Kidney (tissue), 14 donors: Measurements from ENCODE around the gene TNFSF15. TPM values are rescaled to one million over a fixed set of nuclear protein-coding genes. Genes with fewer than 3 reads are reported as not detected.

Experiments used
- DNase-seq, 5 donors: peaks; one replicate each; pipeline ENCODE4 v3.0.0-alpha.2; 2013 to 2020
- FAIRE-seq: peaks from 2 replicates; lab custom pipeline; 2012; peaks lifted over from hg19 to GRCh38; lab: Jason Lieb, UNC
- H3K27ac ChIP-seq, 2 donors: one replicate each; pipeline ENCODE4 v1.7.0; 2013; ENCODE audit warnings: low read depth in 2 of 2, low read length in 2 of 2, inconsistent platforms in 1 of 2
- H3K27me3 ChIP-seq: one replicate; pipeline ENCODE4 v1.7.1; 2013; ENCODE audit warnings: low read length, inconsistent platforms; ENCODE audit not compliant: control insufficient read depth, insufficient read depth
- H3K36me3 ChIP-seq, 3 donors: one replicate each; pipeline versions ENCODE4 v1.7.0 to v1.7.1; 2013; ENCODE audit warnings: low read length in 3 of 3, control low read depth in 1 of 3, inconsistent platforms in 1 of 3; ENCODE audit not compliant: insufficient read depth in 3 of 3, control insufficient read depth in 2 of 3
- H3K4me1 ChIP-seq, 3 donors: one replicate each; pipeline versions ENCODE4 v1.7.0 to v1.7.1; 2013; ENCODE audit warnings: low read length in 3 of 3, inconsistent platforms in 1 of 3, low read depth in 1 of 3; ENCODE audit not compliant: control insufficient read depth in 2 of 3, insufficient read depth in 2 of 3
- H3K4me3 ChIP-seq, 3 donors: one replicate each; pipeline versions ENCODE4 v1.7.0 to v1.8.1; 2013; ENCODE audit warnings: low read length in 3 of 3, control low read depth in 1 of 3, inconsistent platforms in 1 of 3
- H3K9ac ChIP-seq, 3 donors: one replicate each; pipeline versions ENCODE4 v1.7.0 to v1.7.1; 2013; ENCODE audit warnings: low read length in 3 of 3, control low read depth in 1 of 3, inconsistent platforms in 1 of 3
- H3K9me3 ChIP-seq, 3 donors: one replicate each; pipeline versions ENCODE4 v1.7.0 to v1.7.1; 2013; ENCODE audit warnings: low read length in 3 of 3, control low read depth in 1 of 3, inconsistent platforms in 1 of 3; ENCODE audit not compliant: control insufficient read depth in 2 of 3, insufficient read depth in 1 of 3
- CTCF ChIP-seq: IDR thresholded peaks from 3 replicates; pipeline ENCODE4 v1.5.1; 2012; ENCODE audit warnings: mild to moderate bottlenecking, moderate library complexity, borderline replicate concordance; ENCODE audit not compliant: insufficient read depth; ENCODE audit errors: extremely low read depth
- intact Hi-C: fragments of 100-400 bp; cut with DNase I; formaldehyde crosslinking; loops from one replicate; pipeline ENCODE4 v1.11.1; 2022
- polyA plus RNA-seq: library from polyadenylated mRNA; stranded (reverse); fragments of 350-450 nt; fragmentation: Illumina TruSeq; extraction: RNeasy Lipid Tissue Mini Kit (QIAGEN cat#74804); gene quantifications from one replicate; pipeline ENCODE4 v1.2.3, GENCODE V29; 2014; ENCODE audit warnings: low read depth, low replicate concordance; ENCODE audit not compliant: insufficient read depth
- total RNA-seq: library from RNA; stranded (reverse); fragmentation: NEBNext Ultra II Directional; extraction: Animal tissue kit (Norgen Biotek cat#: 25700); gene quantifications from one replicate; pipeline ENCODE4 v1.2.1, GENCODE V29; 2021
- donor health status: control.
- donor health status: control.
- donor health status: control.
- donor health status: control.
- donor health status: control.
- donor health status: DM: yes; HTN: yes; CAD: no.
- donor health status: Normal renal cell carcinoma (clear cell type).

The TNFSF15 gene
- total and polyA plus RNA-seq, 2 donors from 2014 or later, result 1.4 to 2.3 TPM

DNA sequence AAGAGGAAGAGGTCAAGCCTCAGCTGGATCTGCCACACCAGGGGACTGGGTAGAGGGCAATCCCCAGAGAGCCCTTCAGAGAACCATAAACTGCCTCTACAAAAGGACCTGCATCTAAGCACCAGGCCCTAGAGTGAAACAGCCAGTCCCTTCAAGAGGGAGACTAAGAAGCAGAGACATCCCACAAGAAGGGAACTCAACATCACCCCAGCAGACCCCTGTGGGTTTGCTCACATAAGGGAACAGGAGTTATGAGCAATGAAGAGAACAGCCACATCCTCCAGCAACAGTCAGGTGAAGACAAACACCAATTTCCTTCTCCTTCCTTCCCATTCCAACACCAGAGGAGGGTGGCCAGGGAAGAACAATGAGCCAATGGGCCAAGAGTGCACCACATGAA, 48.9 kb downstream of the TNFSF15 start:
- FAIRE-seq, result no peak
- H3K4me1 ChIP-seq, result no peaks in the 10 kb centered on the region
- no peak for TF ChIP-seq CTCF
- H3K4me3 ChIP-seq, result no peak overlapping the region
- H3K36me3 ChIP-seq, result no peaks in the 10 kb centered on the region
- H3K9ac ChIP-seq, result no peak overlapping the region
- H3K27me3 ChIP-seq, result no peaks in the 10 kb centered on the region
- H3K27ac ChIP-seq, result no peak overlapping the region
- H3K9me3 ChIP-seq, result peaks cover 0 to 7% (median 0%) of the 10 kb centered on the region in 3 donors
- no peak for DNase-seq
- intact Hi-C loops, result no loop called here

DNA sequence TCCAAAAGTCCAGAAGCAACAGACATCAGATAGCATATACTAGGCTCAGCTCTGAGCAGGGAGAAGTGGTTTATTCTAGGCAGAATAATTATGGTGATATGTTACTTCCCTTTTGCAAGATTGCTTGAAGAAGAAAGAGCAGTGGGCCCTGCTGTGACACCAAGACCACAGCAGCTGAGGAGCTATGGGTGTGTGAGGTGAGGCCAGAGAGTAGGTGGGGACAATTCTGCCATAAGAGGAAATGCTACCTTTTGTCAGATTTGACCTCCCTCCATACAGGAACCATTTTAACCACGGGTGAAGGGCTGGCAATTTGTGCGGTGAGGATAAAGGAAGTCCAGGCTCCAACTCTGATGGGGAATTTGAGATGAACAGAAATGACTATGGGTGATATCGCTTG, 51.3 kb downstream of the TNFSF15 start:
- peaks cover 0 to 7% (median 0%) of the 10 kb centered on the region in 3 donors for H3K9me3 ChIP-seq
- no peak overlapping the region for H3K9ac ChIP-seq
- DNase-seq (no peak), FAIRE-seq (no peak)
- no peaks in the 10 kb centered on the region for H3K27me3 ChIP-seq
- H3K4me3 ChIP-seq, result no peak overlapping the region
- H3K4me1 ChIP-seq, result no peaks in the 10 kb centered on the region
- TF ChIP-seq CTCF, result no peak
- no peak overlapping the region for H3K27ac ChIP-seq
- intact Hi-C loops, result no loop called here
- H3K36me3 ChIP-seq, result no peaks in the 10 kb centered on the region

DNA sequence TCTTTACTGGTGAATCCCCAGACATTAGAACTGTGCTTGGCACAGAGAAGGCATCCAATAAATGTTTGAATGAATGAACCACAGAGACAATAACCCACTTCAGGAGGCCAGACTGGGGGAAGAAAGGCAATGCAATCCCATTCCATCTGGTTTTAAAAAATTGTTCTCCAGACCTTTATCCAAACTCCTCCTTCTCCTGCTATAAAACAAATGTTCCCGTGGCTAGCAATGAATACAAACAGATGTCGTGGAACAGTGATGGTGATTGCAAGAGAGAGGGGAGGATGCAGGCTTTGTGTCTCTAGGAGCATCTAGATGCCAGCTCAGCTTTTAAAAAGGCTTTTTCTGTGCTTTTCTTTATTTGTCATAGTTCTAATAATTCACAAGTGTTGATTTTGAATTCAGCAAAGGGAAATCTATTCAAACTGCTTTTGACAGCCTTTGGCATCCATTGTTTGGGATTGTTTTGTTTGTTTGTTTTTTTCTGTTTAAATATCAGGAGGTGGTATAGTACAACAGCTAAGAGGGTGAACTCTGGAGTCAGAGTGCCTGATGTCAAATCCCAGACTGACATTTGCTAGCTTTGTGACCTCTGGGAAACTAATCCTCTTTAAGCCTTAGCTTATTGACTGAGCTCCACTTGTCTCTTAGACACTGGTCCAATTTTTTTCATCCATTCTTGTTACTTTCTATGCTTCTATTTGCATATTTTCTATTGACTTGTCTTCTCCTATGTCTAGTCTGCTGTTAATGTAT, 59.1 kb downstream of the TNFSF15 start:
- TF ChIP-seq CTCF, result no peak
- H3K4me1 ChIP-seq, result peaks cover 0 to 3% (median 0%) of the 10 kb centered on the region in 3 donors
- intact Hi-C loops, result no loop called here
- FAIRE-seq, result no peak
- H3K4me3 ChIP-seq, result no peak overlapping the region
- no peaks in the 10 kb centered on the region for H3K36me3 ChIP-seq
- no peak overlapping the region for H3K27ac ChIP-seq
- DNase-seq, result peak in 2 of 5 donors; percentile 33 to 64
- H3K9ac ChIP-seq, result no peak overlapping the region
- no peaks in the 10 kb centered on the region for H3K27me3 ChIP-seq
- no peaks in the 10 kb centered on the region for H3K9me3 ChIP-seq
